ENCODE results near the gene PMEPA1. TPM values are rescaled to one million over a fixed set of nuclear protein-coding genes. Genes with fewer than 3 reads are reported as not detected.

PMEPA1 gene
- total RNA-seq, 2 donors from 2014 or later, result 96.5 to 245 TPM

- Histone ChIP-seq H3K9me3 (no peaks in the 10 kb centered on the region), H3K27ac (peak overlapping the region in 1 of 2 donors; percentile 73), H3K27me3 (replicated peaks; ENCODE audit: insufficient read depth) (no peaks in the 10 kb centered on the region), H3K4me1 (replicated peaks) (peaks cover 4% of the 10 kb centered on the region), H3K36me3 (peaks cover 13 to 18% of the 10 kb centered on the region in 2 donors), H3K4me3 (no peak overlapping the region)
- WGBS, result 94% methylated on average over 8 of the region's 8 CpGs
- TF ChIP-seq POLR2AphosphoS5 (IDR thresholded peaks at IDR 0.05), result no peak
- no peak for TF ChIP-seq POLR2A (IDR thresholded peaks at IDR 0.05)
- TF ChIP-seq, protein P1, sequence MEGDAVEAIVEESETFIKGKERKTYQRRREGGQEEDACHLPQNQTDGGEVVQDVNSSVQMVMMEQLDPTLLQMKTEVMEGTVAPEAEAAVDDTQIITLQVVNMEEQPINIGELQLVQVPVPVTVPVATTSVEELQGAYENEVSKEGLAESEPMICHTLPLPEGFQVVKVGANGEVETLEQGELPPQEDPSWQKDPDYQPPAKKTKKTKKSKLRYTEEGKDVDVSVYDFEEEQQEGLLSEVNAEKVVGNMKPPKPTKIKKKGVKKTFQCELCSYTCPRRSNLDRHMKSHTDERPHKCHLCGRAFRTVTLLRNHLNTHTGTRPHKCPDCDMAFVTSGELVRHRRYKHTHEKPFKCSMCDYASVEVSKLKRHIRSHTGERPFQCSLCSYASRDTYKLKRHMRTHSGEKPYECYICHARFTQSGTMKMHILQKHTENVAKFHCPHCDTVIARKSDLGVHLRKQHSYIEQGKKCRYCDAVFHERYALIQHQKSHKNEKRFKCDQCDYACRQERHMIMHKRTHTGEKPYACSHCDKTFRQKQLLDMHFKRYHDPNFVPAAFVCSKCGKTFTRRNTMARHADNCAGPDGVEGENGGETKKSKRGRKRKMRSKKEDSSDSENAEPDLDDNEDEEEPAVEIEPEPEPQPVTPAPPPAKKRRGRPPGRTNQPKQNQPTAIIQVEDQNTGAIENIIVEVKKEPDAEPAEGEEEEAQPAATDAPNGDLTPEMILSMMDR (IDR thresholded peaks at IDR 0.05), result no peak
- intact Hi-C loops (cut with DNase I), result loop anchor here (5.0 kb wide), 1 partner anchor 56 kb away; no protein-coding TSS in a partner anchor
- DNase-seq (ENCODE audit: low spot score), result no peak
Observed at GRCh38 chr20:57653546-57653900, 56.3 kb downstream of the PMEPA1 start.

DNA sequence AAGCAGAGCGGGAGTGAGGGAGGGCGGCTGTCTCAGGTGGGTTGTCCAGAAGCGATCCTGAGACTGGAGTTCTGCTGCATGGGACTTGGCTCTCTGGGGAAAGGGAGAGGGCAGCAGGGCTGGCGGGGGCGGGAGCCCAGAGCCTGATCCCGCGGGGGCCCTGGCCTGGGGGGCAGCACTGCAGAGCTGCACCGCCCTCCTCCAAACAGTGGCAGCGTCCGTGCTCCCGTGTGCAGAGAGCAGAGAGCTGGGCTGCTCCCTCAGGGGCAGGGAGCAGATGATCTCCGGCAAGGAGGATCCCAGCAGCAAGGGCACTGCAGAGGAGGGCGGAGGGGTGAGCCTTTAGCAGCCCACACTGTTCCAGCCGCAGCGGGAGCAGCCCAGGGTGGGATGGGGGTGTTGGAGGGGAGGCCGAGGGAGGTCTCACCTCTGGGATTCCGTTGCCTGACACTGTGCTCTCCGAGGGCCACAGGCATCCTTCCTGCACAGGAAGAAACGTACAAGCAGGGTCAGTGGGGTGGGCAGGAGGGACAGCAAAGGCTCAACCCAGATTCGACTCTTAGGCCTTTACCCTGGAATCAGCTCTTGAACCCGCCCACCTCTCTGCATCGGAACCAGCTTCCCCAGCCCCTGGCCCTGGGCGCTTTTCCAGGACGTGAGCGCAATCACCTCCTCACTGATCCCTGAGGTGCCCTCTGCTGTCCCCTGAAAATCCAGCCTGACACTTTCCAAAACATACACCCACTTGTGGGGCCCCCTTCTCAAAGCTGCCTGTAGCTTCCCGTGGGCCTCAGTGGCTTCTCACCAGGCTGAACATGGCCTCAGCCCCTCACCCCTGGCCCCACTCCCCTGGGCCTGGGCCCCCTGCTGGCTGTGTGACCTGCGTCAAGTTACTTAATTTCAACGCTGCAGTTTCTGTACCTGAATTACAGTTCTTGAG is 56.9 kb downstream of the PMEPA1 start:
- intact Hi-C loops (cut with DNase I), result loop anchor here (5.0 kb wide), 1 partner anchor 56 kb away; no protein-coding TSS in a partner anchor
- Histone ChIP-seq H3K36me3 (peaks cover 13 to 18% of the 10 kb centered on the region in 2 donors), H3K4me1 (replicated peaks) (no peaks in the 10 kb centered on the region), H3K27ac (peak overlapping the region in 1 of 2 donors; percentile 73), H3K4me3 (no peak overlapping the region), H3K27me3 (replicated peaks; ENCODE audit: insufficient read depth) (no peaks in the 10 kb centered on the region), H3K9me3 (no peaks in the 10 kb centered on the region)
- no peak for TF ChIP-seq POLR2AphosphoS5 (IDR thresholded peaks at IDR 0.05)
- TF ChIP-seq, protein P1 (IDR thresholded peaks at IDR 0.05), result no peak
- TF ChIP-seq POLR2A (IDR thresholded peaks at IDR 0.05), result no peak
- 89% methylated on average over 28 of the region's 28 CpGs for WGBS
- peak; percentile 5 for DNase-seq (ENCODE audit: low spot score)

GRCh38 chr20:57651881-57652605 is 57.8 kb downstream of the PMEPA1 start:
- H3K4me1 ChIP-seq (replicated peaks), result no peaks in the 10 kb centered on the region

GRCh38 chr20:57650756-57651483 is 58.9 kb downstream of the PMEPA1 start:
- intact Hi-C loops (cut with DNase I), result loop anchor here (5.0 kb wide), 1 partner anchor 54 kb away; no protein-coding TSS in a partner anchor
- H3K27ac ChIP-seq, result no peak overlapping the region
- H3K36me3 ChIP-seq, result peaks cover 12 to 13% of the 10 kb centered on the region in 2 donors
- TF ChIP-seq POLR2AphosphoS5 (IDR thresholded peaks at IDR 0.05) (no peak), POLR2A (IDR thresholded peaks at IDR 0.05) (no peak)
- TF ChIP-seq, protein P1 (IDR thresholded peaks at IDR 0.05), result no peak
- no peak for DNase-seq (ENCODE audit: low spot score)
- no peak overlapping the region for H3K4me3 ChIP-seq
- no peaks in the 10 kb centered on the region for H3K4me1 ChIP-seq (replicated peaks)
- 87% methylated on average over 23 of the region's 23 CpGs for WGBS
- H3K27me3 ChIP-seq (replicated peaks; ENCODE audit: insufficient read depth), result no peaks in the 10 kb centered on the region
- no peaks in the 10 kb centered on the region for H3K9me3 ChIP-seq

More at GRCh38 chr20:57651881-57652605, 57.8 kb downstream of the PMEPA1 start:
- WGBS, result 89% methylated on average over 42 of the region's 50 CpGs
- DNase-seq (ENCODE audit: low spot score), result no peak
- no peaks in the 10 kb centered on the region for H3K27me3 ChIP-seq (replicated peaks; ENCODE audit: insufficient read depth)
- intact Hi-C loops (cut with DNase I), result loop anchor here (5.0 kb wide), 1 partner anchor 55 kb away; no protein-coding TSS in a partner anchor
- no peak overlapping the region for H3K27ac ChIP-seq
- H3K9me3 ChIP-seq, result no peaks in the 10 kb centered on the region
- TF ChIP-seq POLR2A (IDR thresholded peaks at IDR 0.05) (no peak), POLR2AphosphoS5 (IDR thresholded peaks at IDR 0.05) (no peak)
- TF ChIP-seq, protein P1 (IDR thresholded peaks at IDR 0.05), result no peak
- H3K4me3 ChIP-seq, result no peak overlapping the region
- H3K36me3 ChIP-seq, result peaks cover 13 to 15% of the 10 kb centered on the region in 2 donors
